ENCODE data around the gene CADPS.

The CADPS gene

GRCh38 chr3:62670351-62670750, 204.9 kb downstream of the CADPS start:
- H3K27me3 ChIP-seq (ENCODE audit: control insufficient read depth, insufficient read depth, low read length) = no peaks in the 10 kb centered on the region
- H3K4me1 ChIP-seq (ENCODE audit: control insufficient read depth, insufficient read depth, low read length) = no peaks in the 10 kb centered on the region
- H3K4me3 ChIP-seq (ENCODE audit: low read length) = no peak overlapping the region
- H3K9me3 ChIP-seq (ENCODE audit: control insufficient read depth, low read length) = no peaks in the 10 kb centered on the region
- no peaks in the 10 kb centered on the region for H3K36me3 ChIP-seq (ENCODE audit: control insufficient read depth, insufficient read depth, low read length)
- no peak overlapping the region for H3K9ac ChIP-seq (ENCODE audit: low read length)

DNA sequence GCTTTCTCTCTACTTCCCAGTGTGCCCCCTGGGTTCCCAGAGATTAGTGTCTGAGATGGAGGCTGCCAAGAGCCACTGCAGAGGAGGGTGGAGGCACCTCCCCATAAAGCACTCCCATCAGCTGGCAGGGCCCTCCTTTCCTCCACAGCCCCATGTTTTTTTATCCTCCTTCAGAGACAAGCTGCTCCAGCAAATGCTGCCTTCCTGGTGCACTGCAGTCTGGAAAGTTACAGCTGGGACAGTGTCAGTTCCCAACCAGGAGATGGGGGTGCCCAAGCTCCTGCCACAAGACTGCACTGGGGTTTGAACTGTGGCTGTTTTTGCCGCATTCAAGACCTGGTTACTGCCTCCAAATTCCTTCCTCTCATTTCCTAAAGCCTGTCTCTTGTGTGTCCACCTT, 206.1 kb downstream of the CADPS start:
- no peaks in the 10 kb centered on the region for H3K27me3 ChIP-seq (ENCODE audit: control insufficient read depth, insufficient read depth, low read length)
- no peaks in the 10 kb centered on the region for H3K36me3 ChIP-seq (ENCODE audit: control insufficient read depth, insufficient read depth, low read length)
- no peaks in the 10 kb centered on the region for H3K4me1 ChIP-seq (ENCODE audit: control insufficient read depth, insufficient read depth, low read length)
- no peaks in the 10 kb centered on the region for H3K9me3 ChIP-seq (ENCODE audit: control insufficient read depth, low read length)
- H3K9ac ChIP-seq (ENCODE audit: low read length) = no peak overlapping the region
- no peak overlapping the region for H3K4me3 ChIP-seq (ENCODE audit: low read length)

GRCh38 chr3:62667714-62668113, 207.5 kb downstream of the CADPS start:
- H3K9ac ChIP-seq (ENCODE audit: low read length) = no peak overlapping the region
- H3K9me3 ChIP-seq (ENCODE audit: control insufficient read depth, low read length) = no peaks in the 10 kb centered on the region
- H3K4me1 ChIP-seq (ENCODE audit: control insufficient read depth, insufficient read depth, low read length) = no peaks in the 10 kb centered on the region
- H3K36me3 ChIP-seq (ENCODE audit: control insufficient read depth, insufficient read depth, low read length) = no peaks in the 10 kb centered on the region
- no peak overlapping the region for H3K4me3 ChIP-seq (ENCODE audit: low read length)
- H3K27me3 ChIP-seq (ENCODE audit: control insufficient read depth, insufficient read depth, low read length) = no peaks in the 10 kb centered on the region

GRCh38 chr3:62665627-62666437, 209.4 kb downstream of the CADPS start:
- no peak overlapping the region for H3K9ac ChIP-seq (ENCODE audit: low read length)
- no peaks in the 10 kb centered on the region for H3K4me1 ChIP-seq (ENCODE audit: control insufficient read depth, insufficient read depth, low read length)
- H3K4me3 ChIP-seq (ENCODE audit: low read length) = no peak overlapping the region
- H3K36me3 ChIP-seq (ENCODE audit: control insufficient read depth, insufficient read depth, low read length) = no peaks in the 10 kb centered on the region
- no peaks in the 10 kb centered on the region for H3K9me3 ChIP-seq (ENCODE audit: control insufficient read depth, low read length)
- no peaks in the 10 kb centered on the region for H3K27me3 ChIP-seq (ENCODE audit: control insufficient read depth, insufficient read depth, low read length)

DNA sequence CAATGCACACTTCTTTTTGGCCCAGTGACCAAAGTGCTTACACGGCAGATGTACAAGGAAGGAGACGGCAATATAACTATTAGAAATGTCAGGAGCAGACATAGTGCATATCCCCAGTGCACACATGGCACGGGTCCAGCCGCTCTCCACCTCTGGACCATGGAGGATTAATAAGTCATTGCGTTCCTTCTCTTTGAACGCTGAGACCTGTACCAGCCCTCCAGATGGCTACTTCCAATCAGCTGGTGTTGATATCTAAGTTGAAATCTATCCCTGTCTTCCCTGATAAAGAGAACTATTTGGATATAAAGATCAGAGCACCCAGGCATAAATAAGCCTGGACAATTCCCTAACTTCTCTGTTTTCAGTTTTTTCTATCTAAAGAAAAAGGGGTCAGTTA, 212.5 kb downstream of the CADPS start:
- H3K4me1 ChIP-seq (ENCODE audit: control insufficient read depth, insufficient read depth, low read length) = no peaks in the 10 kb centered on the region
- no peaks in the 10 kb centered on the region for H3K36me3 ChIP-seq (ENCODE audit: control insufficient read depth, insufficient read depth, low read length)
- no peaks in the 10 kb centered on the region for H3K9me3 ChIP-seq (ENCODE audit: control insufficient read depth, low read length)
- no peak overlapping the region for H3K9ac ChIP-seq (ENCODE audit: low read length)
- H3K27me3 ChIP-seq (ENCODE audit: control insufficient read depth, insufficient read depth, low read length) = no peaks in the 10 kb centered on the region
- H3K4me3 ChIP-seq (ENCODE audit: low read length) = no peak overlapping the region

DNA sequence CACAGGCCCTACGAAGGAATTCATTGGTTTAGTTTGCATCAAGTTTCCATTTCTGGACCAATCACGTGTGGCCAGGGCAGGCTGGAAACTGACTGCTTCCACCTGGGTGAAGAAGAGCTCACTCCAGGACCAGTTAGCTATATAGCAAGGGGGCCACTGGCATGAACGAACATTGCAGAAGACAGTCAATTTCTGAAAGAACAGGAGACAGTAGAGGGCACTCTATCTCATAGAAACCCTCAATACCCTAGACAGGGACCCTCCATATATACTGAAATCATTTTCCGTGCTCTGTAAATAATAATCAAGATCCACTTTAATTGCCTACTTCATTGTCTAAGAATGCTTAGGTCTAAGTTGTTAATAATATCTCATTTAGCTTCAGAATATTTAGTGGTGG, 215.6 kb downstream of the CADPS start:
- H3K27me3 ChIP-seq (ENCODE audit: control insufficient read depth, insufficient read depth, low read length) = no peaks in the 10 kb centered on the region
- no peaks in the 10 kb centered on the region for H3K36me3 ChIP-seq (ENCODE audit: control insufficient read depth, insufficient read depth, low read length)
- no peak overlapping the region for H3K4me3 ChIP-seq (ENCODE audit: low read length)
- no peak overlapping the region for H3K9ac ChIP-seq (ENCODE audit: low read length)
- H3K9me3 ChIP-seq (ENCODE audit: control insufficient read depth, low read length) = no peaks in the 10 kb centered on the region
- H3K4me1 ChIP-seq (ENCODE audit: control insufficient read depth, insufficient read depth, low read length) = no peaks in the 10 kb centered on the region

DNA sequence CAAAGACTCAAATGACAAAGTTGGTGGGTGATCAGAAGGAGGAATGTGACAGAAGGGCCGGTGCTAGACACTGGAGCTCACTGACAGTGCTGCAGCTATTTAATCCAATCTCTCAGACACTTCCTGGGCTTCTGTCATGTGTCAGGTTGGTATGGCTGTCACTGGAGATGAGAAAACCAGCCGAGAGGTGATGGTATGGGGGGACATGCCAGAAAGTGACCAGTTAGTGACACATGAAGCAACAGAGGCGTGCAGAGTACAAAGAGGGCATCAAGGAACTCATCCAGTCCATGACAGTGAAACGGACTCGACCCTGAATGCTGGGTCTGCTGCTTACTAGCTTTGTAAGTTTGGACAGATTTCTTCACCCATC, 219.5 kb downstream of the CADPS start:
- no peak overlapping the region for H3K9ac ChIP-seq (ENCODE audit: low read length)
- H3K27me3 ChIP-seq (ENCODE audit: control insufficient read depth, insufficient read depth, low read length) = no peaks in the 10 kb centered on the region
- H3K4me1 ChIP-seq (ENCODE audit: control insufficient read depth, insufficient read depth, low read length) = no peaks in the 10 kb centered on the region
- H3K36me3 ChIP-seq (ENCODE audit: control insufficient read depth, insufficient read depth, low read length) = no peaks in the 10 kb centered on the region
- H3K9me3 ChIP-seq (ENCODE audit: control insufficient read depth, low read length) = no peaks in the 10 kb centered on the region
- H3K4me3 ChIP-seq (ENCODE audit: low read length) = no peak overlapping the region

DNA sequence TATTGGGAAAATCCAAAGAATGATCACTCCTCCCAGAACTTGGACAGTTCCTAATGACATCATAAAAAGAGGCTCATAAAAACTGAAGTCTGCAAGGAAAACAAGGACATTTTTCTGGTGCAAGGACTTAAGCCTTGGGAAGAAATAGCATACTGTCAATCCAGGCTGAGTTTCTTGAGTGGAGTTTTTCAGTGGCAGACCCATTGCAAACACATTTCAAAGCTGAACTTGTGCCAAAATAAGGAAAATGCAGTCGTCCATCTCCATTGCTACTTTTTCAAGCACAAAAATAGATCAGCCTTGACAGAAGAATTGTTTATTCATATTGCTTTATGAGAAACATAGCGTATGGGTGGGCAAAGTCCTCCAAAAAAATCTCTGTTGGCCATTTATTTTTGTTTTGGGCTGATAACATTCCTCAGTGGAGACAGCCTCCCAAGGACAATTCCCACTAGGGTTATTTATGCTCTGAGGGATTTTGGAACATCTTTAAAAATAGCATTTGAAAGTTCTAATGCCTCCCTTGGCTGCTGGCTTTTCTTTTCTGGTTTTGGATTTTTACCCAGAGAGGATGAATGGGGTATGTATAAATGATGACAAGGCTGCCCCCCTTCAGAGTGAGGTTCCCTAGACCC, 220.0 kb downstream of the CADPS start:
- Histone ChIP-seq H3K4me1 (ENCODE audit: control insufficient read depth, insufficient read depth, low read length) (no peaks in the 10 kb centered on the region), H3K9me3 (ENCODE audit: control insufficient read depth, low read length) (no peaks in the 10 kb centered on the region), H3K36me3 (ENCODE audit: control insufficient read depth, insufficient read depth, low read length) (no peaks in the 10 kb centered on the region), H3K9ac (ENCODE audit: low read length) (no peak overlapping the region), H3K27me3 (ENCODE audit: control insufficient read depth, insufficient read depth, low read length) (no peaks in the 10 kb centered on the region), H3K4me3 (ENCODE audit: low read length) (no peak overlapping the region)

DNA sequence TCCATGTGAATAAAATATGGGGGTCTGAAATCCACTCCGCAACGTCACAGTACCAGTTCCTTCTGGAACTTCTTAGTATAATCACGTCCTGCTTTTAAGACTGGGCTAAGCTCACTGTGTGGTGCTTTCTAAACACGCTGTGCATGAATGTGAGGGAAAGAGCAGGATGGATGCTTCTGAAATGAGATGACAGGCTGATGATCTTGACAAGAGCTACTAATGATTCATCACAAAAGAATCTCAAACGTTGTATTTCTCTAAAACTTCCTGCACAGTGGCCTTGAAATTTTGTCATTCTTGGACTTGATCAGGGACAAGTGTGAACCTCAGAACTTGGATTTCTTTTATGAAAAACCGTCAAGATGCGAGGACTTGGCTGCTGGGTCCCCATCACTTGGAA, 221.4 kb downstream of the CADPS start:
- H3K27me3 ChIP-seq (ENCODE audit: control insufficient read depth, insufficient read depth, low read length) = no peaks in the 10 kb centered on the region
- no peaks in the 10 kb centered on the region for H3K36me3 ChIP-seq (ENCODE audit: control insufficient read depth, insufficient read depth, low read length)
- no peak overlapping the region for H3K9ac ChIP-seq (ENCODE audit: low read length)
- no peaks in the 10 kb centered on the region for H3K4me1 ChIP-seq (ENCODE audit: control insufficient read depth, insufficient read depth, low read length)
- H3K4me3 ChIP-seq (ENCODE audit: low read length) = no peak overlapping the region
- H3K9me3 ChIP-seq (ENCODE audit: control insufficient read depth, low read length) = no peaks in the 10 kb centered on the region

GRCh38 chr3:62647711-62648110, 227.5 kb downstream of the CADPS start:
- H3K4me3 ChIP-seq (ENCODE audit: low read length) = no peak overlapping the region
- H3K9ac ChIP-seq (ENCODE audit: low read length) = no peak overlapping the region
- H3K36me3 ChIP-seq (ENCODE audit: control insufficient read depth, insufficient read depth, low read length) = no peaks in the 10 kb centered on the region
- H3K4me1 ChIP-seq (ENCODE audit: control insufficient read depth, insufficient read depth, low read length) = no peaks in the 10 kb centered on the region
- no peaks in the 10 kb centered on the region for H3K27me3 ChIP-seq (ENCODE audit: control insufficient read depth, insufficient read depth, low read length)
- no peaks in the 10 kb centered on the region for H3K9me3 ChIP-seq (ENCODE audit: control insufficient read depth, low read length)

GRCh38 chr3:62644493-62644892, 230.7 kb downstream of the CADPS start:
- Histone ChIP-seq H3K9me3 (ENCODE audit: control insufficient read depth, low read length) (no peaks in the 10 kb centered on the region), H3K27me3 (ENCODE audit: control insufficient read depth, insufficient read depth, low read length) (no peaks in the 10 kb centered on the region), H3K36me3 (ENCODE audit: control insufficient read depth, insufficient read depth, low read length) (no peaks in the 10 kb centered on the region), H3K4me1 (ENCODE audit: control insufficient read depth, insufficient read depth, low read length) (no peaks in the 10 kb centered on the region), H3K4me3 (ENCODE audit: low read length) (no peak overlapping the region), H3K9ac (ENCODE audit: low read length) (no peak overlapping the region)

- Histone ChIP-seq H3K9me3 (ENCODE audit: control insufficient read depth, low read length) (no peaks in the 10 kb centered on the region), H3K4me1 (ENCODE audit: control insufficient read depth, insufficient read depth, low read length) (no peaks in the 10 kb centered on the region)
These were observed 236.9 kb downstream of the CADPS start for GRCh38 chr3:62638316-62638715.

More at GRCh38 chr3:62638316-62638715, 236.9 kb downstream of the CADPS start:
- H3K36me3 ChIP-seq (ENCODE audit: control insufficient read depth, insufficient read depth, low read length) = no peaks in the 10 kb centered on the region
- no peak overlapping the region for H3K4me3 ChIP-seq (ENCODE audit: low read length)
- no peak overlapping the region for H3K9ac ChIP-seq (ENCODE audit: low read length)
- H3K27me3 ChIP-seq (ENCODE audit: control insufficient read depth, insufficient read depth, low read length) = no peaks in the 10 kb centered on the region

Data from mucosa of stomach (tissue), 1 donor.